ENCODE data around the gene EFCAB6. TPM values are rescaled to one million over a fixed set of nuclear protein-coding genes. Genes with fewer than 3 reads are reported as not detected.

Gene EFCAB6
- total and polyA plus RNA-seq, 7 experiments from 2014 or later: 0.08 to 1.4 (median 0.39) TPM; not detected in 1

GRCh38 chr22:43490311-43490710, 321.8 kb downstream of the EFCAB6 start:
- Histone ChIP-seq H3K4me1 (ENCODE audit: control insufficient read depth in 2 of 2, insufficient read depth in 2 of 2, low read length in 2 of 2) (no peaks in the 10 kb centered on the region), H3K4me3 (ENCODE audit: low read length) (no peak overlapping the region), H3K27ac (ENCODE audit: low read depth, low read length) (no peak overlapping the region), H3K9me3 (ENCODE audit: control insufficient read depth in 2 of 3, low read length in 3 of 3) (no peaks in the 10 kb centered on the region), H3K27me3 (ENCODE audit: control insufficient read depth in 2 of 2, insufficient read depth in 2 of 2, low read length in 2 of 2) (no peaks in the 10 kb centered on the region), H3K36me3 (ENCODE audit: control insufficient read depth in 2 of 3, insufficient read depth in 3 of 3, low read length in 3 of 3) (no peaks in the 10 kb centered on the region)
- DNase-seq (no peak), ATAC-seq (no peak)
- Mint-ChIP-seq H3K27ac (no peak overlapping the region), H3K36me3 (peaks cover 0 to 4% (median 0%) of the 10 kb centered on the region in 5 donors), H3K4me3 (no peak overlapping the region), H3K27me3 (peaks cover 0 to 7% (median 4%) of the 10 kb centered on the region in 5 donors), H3K9me3 (peaks cover 0 to 9% (median 3%) of the 10 kb centered on the region in 11 donors), H3K4me1 (no peaks in the 10 kb centered on the region)
- POLR2A ChIA-PET: no interaction called here
- CTCF ChIA-PET: no interaction called here
- intact Hi-C loops (cut with micrococcal nuclease): no loop called here

GRCh38 chr22:43488937-43489336, 323.2 kb downstream of the EFCAB6 start:
- ChIA-PET CTCF (no interaction called here), POLR2A (no interaction called here)
- Histone ChIP-seq H3K36me3 (ENCODE audit: control insufficient read depth in 2 of 3, insufficient read depth in 3 of 3, low read length in 3 of 3) (no peaks in the 10 kb centered on the region), H3K27ac (ENCODE audit: low read depth, low read length) (no peak overlapping the region), H3K9me3 (ENCODE audit: control insufficient read depth in 2 of 3, low read length in 3 of 3) (no peaks in the 10 kb centered on the region), H3K4me3 (ENCODE audit: low read length) (no peak overlapping the region), H3K4me1 (ENCODE audit: control insufficient read depth in 2 of 2, insufficient read depth in 2 of 2, low read length in 2 of 2) (no peaks in the 10 kb centered on the region), H3K27me3 (ENCODE audit: control insufficient read depth in 2 of 2, insufficient read depth in 2 of 2, low read length in 2 of 2) (no peaks in the 10 kb centered on the region)
- no peak overlapping the region for H3K4me3 Mint-ChIP-seq
- no peaks in the 10 kb centered on the region for H3K4me1 Mint-ChIP-seq
- intact Hi-C loops (cut with micrococcal nuclease): no loop called here
- DNase-seq (no peak), ATAC-seq (no peak)
- H3K9me3 Mint-ChIP-seq: peaks cover 0 to 9% (median 3%) of the 10 kb centered on the region in 11 donors
- no peak overlapping the region for H3K27ac Mint-ChIP-seq
- H3K36me3 Mint-ChIP-seq: peaks cover 0 to 4% (median 0%) of the 10 kb centered on the region in 5 donors
- H3K27me3 Mint-ChIP-seq: peaks cover 0 to 7% (median 4%) of the 10 kb centered on the region in 5 donors

- Mint-ChIP-seq H3K4me3 (no peak overlapping the region), H3K36me3 (peaks cover 0 to 4% (median 0%) of the 10 kb centered on the region in 5 donors), H3K27ac (no peak overlapping the region), H3K27me3 (peaks cover 0 to 7% (median 3%) of the 10 kb centered on the region in 5 donors), H3K4me1 (no peaks in the 10 kb centered on the region), H3K9me3 (peaks cover 0 to 9% (median 3%) of the 10 kb centered on the region in 11 donors)
- H3K27ac ChIP-seq (ENCODE audit: low read depth, low read length): no peak overlapping the region
- CTCF ChIA-PET: no interaction called here
- intact Hi-C loops (cut with micrococcal nuclease): no loop called here
- no peaks in the 10 kb centered on the region for H3K9me3 ChIP-seq (ENCODE audit: control insufficient read depth in 2 of 3, low read length in 3 of 3)
- H3K36me3 ChIP-seq (ENCODE audit: control insufficient read depth in 2 of 3, insufficient read depth in 3 of 3, low read length in 3 of 3): no peaks in the 10 kb centered on the region
- H3K4me3 ChIP-seq (ENCODE audit: low read length): no peak overlapping the region
- ATAC-seq (no peak), DNase-seq (no peak)
- POLR2A ChIA-PET: no interaction called here
- no peaks in the 10 kb centered on the region for H3K4me1 ChIP-seq (ENCODE audit: control insufficient read depth in 2 of 2, insufficient read depth in 2 of 2, low read length in 2 of 2)
- no peaks in the 10 kb centered on the region for H3K27me3 ChIP-seq (ENCODE audit: control insufficient read depth in 2 of 2, insufficient read depth in 2 of 2, low read length in 2 of 2)
These were observed 323.9 kb downstream of the EFCAB6 start for GRCh38 chr22:43488031-43488866.

- CTCF ChIA-PET: no interaction called here
- intact Hi-C loops (cut with micrococcal nuclease): no loop called here
- POLR2A ChIA-PET: no interaction called here
- H3K4me1 Mint-ChIP-seq: no peaks in the 10 kb centered on the region
- H3K27ac Mint-ChIP-seq: peak overlapping the region in 1 of 9 donors; percentile 17
- H3K36me3 Mint-ChIP-seq: peaks cover 0 to 4% (median 0%) of the 10 kb centered on the region in 5 donors
- H3K4me3 Mint-ChIP-seq: no peak overlapping the region
- no peak for ATAC-seq
- Histone ChIP-seq H3K4me3 (ENCODE audit: low read length) (no peak overlapping the region), H3K36me3 (ENCODE audit: control insufficient read depth in 2 of 3, insufficient read depth in 3 of 3, low read length in 3 of 3) (no peaks in the 10 kb centered on the region), H3K9me3 (ENCODE audit: control insufficient read depth in 2 of 3, low read length in 3 of 3) (no peaks in the 10 kb centered on the region), H3K4me1 (ENCODE audit: control insufficient read depth in 2 of 2, insufficient read depth in 2 of 2, low read length in 2 of 2) (no peaks in the 10 kb centered on the region), H3K27me3 (ENCODE audit: control insufficient read depth in 2 of 2, insufficient read depth in 2 of 2, low read length in 2 of 2) (no peaks in the 10 kb centered on the region), H3K27ac (ENCODE audit: low read depth, low read length) (no peak overlapping the region)
- H3K27me3 Mint-ChIP-seq: peaks cover 0 to 4% (median 0%) of the 10 kb centered on the region in 5 donors
- peaks cover 0 to 9% (median 3%) of the 10 kb centered on the region in 11 donors for H3K9me3 Mint-ChIP-seq
- no peak for DNase-seq
These were observed 324.6 kb downstream of the EFCAB6 start for GRCh38 chr22:43487311-43488030.

GRCh38 chr22:43485502-43486089, 326.5 kb downstream of the EFCAB6 start:
- H3K27ac ChIP-seq (ENCODE audit: low read depth, low read length): no peak overlapping the region
- CTCF ChIA-PET: no interaction called here

GRCh38 chr22:43484227-43484626, 327.9 kb downstream of the EFCAB6 start:
- Mint-ChIP-seq H3K9me3 (peaks cover 0 to 2% (median 0%) of the 10 kb centered on the region in 11 donors), H3K4me3 (peak overlapping the region in 1 of 10 donors; percentile 51), H3K27me3 (peaks cover 0 to 4% (median 0%) of the 10 kb centered on the region in 5 donors), H3K36me3 (no peaks in the 10 kb centered on the region), H3K4me1 (peaks cover 3 to 23% (median 17%) of the 10 kb centered on the region in 7 donors), H3K27ac (no peak overlapping the region)
- H3K27me3 ChIP-seq (ENCODE audit: control insufficient read depth in 2 of 2, insufficient read depth in 2 of 2, low read length in 2 of 2): no peaks in the 10 kb centered on the region
- H3K27ac ChIP-seq (ENCODE audit: low read depth, low read length): no peak overlapping the region
- POLR2A ChIA-PET: no interaction called here
- intact Hi-C loops (cut with micrococcal nuclease): loop anchor here in 1 of 2 donors (5.0 kb wide), 1 partner anchor 97 kb away; no protein-coding TSS in a partner anchor
- ATAC-seq (no peak), DNase-seq (no peak)
- H3K4me1 ChIP-seq (ENCODE audit: control insufficient read depth in 2 of 2, insufficient read depth in 2 of 2, low read length in 2 of 2): no peaks in the 10 kb centered on the region
- no peak overlapping the region for H3K4me3 ChIP-seq (ENCODE audit: low read length)
- CTCF ChIA-PET: no interaction called here
- no peaks in the 10 kb centered on the region for H3K36me3 ChIP-seq (ENCODE audit: control insufficient read depth in 2 of 3, insufficient read depth in 3 of 3, low read length in 3 of 3)
- no peaks in the 10 kb centered on the region for H3K9me3 ChIP-seq (ENCODE audit: control insufficient read depth in 2 of 3, low read length in 3 of 3)

More at GRCh38 chr22:43485502-43486089, 326.5 kb downstream of the EFCAB6 start:
- intact Hi-C loops (cut with micrococcal nuclease): no loop called here
- H3K4me1 ChIP-seq (ENCODE audit: control insufficient read depth in 2 of 2, insufficient read depth in 2 of 2, low read length in 2 of 2): no peaks in the 10 kb centered on the region
- no peak overlapping the region for H3K27ac Mint-ChIP-seq
- H3K27me3 Mint-ChIP-seq: peaks cover 0 to 4% (median 0%) of the 10 kb centered on the region in 5 donors
- no peaks in the 10 kb centered on the region for H3K36me3 ChIP-seq (ENCODE audit: control insufficient read depth in 2 of 3, insufficient read depth in 3 of 3, low read length in 3 of 3)
- POLR2A ChIA-PET: no interaction called here
- H3K4me3 Mint-ChIP-seq: no peak overlapping the region
- peaks cover 3 to 14% (median 13%) of the 10 kb centered on the region in 7 donors for H3K4me1 Mint-ChIP-seq
- ATAC-seq (no peak), DNase-seq (no peak)
- H3K27me3 ChIP-seq (ENCODE audit: control insufficient read depth in 2 of 2, insufficient read depth in 2 of 2, low read length in 2 of 2): no peaks in the 10 kb centered on the region
- H3K4me3 ChIP-seq (ENCODE audit: low read length): no peak overlapping the region
- H3K9me3 ChIP-seq (ENCODE audit: control insufficient read depth in 2 of 3, low read length in 3 of 3): no peaks in the 10 kb centered on the region
- H3K36me3 Mint-ChIP-seq: no peaks in the 10 kb centered on the region
- H3K9me3 Mint-ChIP-seq: peaks cover 0 to 2% (median 0%) of the 10 kb centered on the region in 11 donors

All from naive thymus-derived CD4-positive, alpha-beta T cell (primary cell).